ENCODE results near the gene SYTL2.

SYTL2 gene

DNA sequence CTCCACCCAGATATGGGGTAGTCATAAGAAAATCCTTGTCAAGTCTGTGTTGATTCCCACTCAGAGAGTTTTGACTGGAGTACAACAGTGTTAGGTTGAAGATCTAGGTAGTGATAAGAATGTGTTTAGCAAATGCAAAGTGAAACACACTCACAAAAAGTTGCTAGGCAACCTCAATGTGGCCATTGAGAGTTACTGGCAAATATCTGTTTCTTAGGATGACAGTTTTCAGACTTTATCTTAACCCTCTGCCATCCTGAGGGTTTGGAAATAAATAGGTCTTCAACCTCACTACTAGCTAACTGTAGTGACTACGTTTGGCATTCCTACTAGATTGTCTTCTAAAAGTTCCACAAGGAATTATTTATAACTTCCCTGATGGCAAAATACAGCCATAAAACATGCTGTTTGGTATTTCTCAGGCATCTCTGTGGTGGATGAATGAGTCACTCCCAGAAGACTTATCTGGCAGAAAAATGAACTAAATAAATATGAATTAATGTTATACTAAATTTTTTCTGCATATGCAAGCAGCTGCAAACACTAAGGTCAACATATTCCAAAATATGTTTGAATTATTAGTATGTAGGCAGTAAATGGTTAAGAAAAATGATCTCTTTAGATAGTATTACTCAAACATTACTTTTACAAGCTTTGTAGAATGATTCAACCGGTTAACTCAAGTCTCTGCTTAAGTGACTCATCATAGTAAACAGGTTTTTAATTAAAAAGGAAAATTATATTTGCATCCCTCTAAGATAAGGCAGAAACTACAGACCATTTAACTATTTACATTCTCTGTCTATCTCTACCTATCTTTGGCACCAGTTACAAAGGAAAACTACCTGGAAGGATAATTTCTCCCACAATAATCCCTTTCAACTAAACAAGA is 17.1 kb upstream of the SYTL2 start:
- DNase-seq (ENCODE audit: low read depth in 3 of 3): no peak

DNA sequence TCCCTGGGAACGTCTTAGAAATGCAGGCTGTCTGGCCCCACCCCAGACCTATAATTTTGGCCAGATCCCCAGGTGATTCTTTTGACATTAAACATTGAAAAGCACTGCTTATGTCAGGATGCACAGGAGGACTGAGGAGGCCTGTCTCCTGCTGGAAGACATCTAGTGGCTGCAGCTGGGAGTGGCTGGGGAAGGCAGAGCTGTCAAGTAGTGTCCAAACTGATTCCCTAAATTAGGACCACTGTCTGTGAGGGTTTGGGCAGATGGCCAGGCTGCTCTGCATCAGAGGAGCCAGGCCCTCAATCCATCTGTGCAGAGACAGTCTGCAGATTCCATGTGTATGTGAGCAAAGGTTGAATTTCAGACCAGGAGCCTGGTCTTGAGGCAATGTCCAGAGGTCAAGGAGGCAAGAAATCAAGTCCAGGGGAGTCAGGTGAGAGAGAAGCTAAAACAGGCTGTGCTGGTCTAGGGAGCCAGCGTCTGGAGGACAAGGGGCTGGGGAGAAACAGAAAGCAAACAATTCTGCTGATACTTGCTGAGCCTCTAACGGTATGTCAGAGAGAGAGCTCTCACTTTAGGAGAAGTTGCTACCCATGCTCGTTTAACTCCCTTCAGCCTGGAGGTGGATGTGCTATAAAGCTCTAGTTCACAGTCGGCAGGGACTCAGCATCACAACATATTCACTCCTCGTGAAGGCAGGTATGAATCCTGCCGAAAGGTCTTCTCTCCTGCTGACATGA is 15.3 kb upstream of the SYTL2 start:
- DNase-seq (ENCODE audit: low read depth in 3 of 3): no peak

DNA sequence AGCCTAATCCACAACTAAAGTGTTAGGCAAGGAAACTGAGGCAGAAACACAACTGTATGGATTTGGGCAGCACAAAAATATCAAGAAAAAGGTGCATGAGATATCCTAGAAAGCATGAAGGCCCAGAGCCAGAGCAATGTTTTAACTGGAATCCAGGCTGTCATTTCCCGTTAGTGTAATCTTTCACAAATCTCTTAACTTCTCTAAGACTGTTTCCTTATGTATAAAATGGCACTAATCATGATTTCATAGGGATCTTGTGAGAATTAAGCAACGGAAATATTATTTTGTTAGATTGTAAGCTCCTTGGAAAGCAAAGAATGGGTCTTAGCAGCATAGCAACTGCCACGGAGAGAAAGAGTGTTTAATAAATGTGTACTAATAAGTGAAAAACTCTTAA is 14.7 kb upstream of the SYTL2 start:
- no peak for DNase-seq (ENCODE audit: low read depth in 3 of 3)

DNA sequence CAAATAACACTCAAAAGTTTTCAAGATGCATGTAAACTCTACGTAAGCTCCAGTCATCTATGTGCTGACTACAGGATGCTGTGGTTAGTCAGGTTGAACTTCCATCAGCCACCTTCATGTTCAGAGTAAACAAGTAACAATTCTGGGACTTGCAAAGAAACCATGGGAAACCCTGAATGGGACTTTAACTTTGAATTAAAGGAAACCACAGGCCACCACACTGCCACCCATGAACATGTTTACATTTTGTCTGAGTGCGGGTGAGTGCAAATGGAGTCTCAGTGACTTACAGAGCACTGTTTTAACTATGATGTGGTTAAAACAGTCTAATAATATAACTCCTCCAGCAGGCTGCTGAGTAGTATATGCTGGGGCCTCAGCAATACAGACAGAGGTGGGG is 12.9 kb upstream of the SYTL2 start:
- no peak for DNase-seq (ENCODE audit: low read depth in 3 of 3)

DNA sequence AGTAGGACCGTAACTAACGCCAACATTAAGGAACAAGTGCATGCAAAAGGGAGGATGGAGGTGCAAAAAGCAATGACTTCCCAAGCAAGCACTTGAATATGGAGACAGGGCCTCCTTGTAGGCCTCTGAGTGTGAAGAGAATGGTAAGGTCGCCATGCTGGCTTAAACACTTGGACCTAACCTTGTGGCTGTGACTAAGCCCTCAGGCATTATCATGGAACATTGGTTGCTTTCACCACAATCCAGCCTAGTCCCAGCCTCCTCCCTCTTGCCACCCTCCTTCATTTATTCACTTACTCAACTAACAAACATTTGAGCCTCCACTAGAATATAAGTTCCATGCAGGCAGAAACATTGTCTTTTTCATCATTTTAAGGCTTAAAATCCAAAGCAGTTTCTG is 11.9 kb upstream of the SYTL2 start:
- no peak for DNase-seq (ENCODE audit: low read depth in 3 of 3)

DNA sequence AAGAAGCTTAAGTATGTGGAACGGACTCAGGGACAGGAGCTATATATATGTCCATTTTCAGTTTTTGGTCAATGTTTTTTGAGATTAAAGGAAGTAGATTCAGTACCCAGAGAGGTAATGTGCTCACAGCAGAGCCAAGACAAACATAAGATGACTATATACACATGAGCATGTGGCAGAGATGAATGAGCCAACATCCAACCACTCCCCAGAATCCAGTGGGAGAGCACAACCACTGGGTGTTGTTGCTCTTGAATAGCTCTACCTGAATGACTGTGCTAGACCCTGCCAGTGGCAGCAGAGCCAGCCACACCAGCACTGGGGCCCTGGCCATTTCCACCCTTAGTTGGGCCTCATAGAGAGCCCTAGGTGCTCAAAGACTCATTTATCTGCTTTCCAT is 10.7 kb upstream of the SYTL2 start:
- DNase-seq (ENCODE audit: low read depth in 3 of 3): no peak

DNA sequence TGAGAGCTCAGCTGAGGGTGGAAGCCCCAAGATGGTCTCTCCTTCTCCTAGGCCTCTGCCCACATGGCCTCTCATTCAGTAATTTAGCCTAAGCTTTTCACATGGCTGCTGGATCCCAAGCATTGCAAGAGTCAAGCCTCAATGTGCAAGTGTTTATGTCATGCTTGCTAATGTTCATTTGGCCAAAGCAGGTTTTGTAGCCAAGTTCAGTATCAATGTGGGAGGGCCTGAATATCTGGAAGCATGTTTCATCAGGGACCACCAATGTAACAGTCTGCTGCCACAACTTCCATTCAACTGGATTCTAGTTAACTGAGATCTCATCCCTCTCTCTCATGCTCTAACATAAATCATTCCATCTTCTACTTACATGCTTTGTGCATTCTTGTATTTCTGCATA is 8.5 kb upstream of the SYTL2 start:
- DNase-seq (ENCODE audit: low read depth in 3 of 3): no peak

DNA sequence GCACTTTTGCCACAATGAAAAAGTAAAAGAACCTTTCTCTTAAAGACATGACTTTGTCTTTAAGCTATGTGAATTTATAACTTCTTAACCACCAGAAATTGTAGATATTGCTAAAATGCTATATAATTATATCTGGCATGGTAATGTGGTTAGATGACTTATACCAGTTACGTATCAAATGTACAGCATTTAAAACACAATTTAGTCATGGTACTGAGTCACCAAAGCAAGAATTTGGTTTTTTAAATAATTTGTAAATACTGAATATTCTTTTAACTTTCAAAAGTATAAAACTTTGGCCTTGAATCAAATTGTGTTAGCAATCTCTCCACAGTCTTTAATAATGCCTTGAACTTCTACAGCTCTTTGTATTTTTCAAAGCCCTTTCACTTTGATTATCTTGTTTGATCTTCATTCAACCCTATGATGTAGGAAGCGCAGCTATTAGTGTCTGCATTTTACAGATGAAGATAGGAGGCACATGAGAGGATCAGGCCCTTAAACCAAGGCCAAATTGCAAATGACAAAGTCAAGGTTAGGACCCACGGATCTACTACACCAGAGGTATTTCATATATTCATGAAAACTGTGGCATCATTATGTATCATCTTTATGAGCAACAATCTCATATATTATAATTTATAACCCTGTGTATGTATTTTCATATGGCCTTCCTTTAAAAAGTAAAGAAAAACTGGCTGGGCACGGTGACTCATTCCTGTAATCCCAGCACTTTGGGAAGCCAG is 4.4 kb upstream of the SYTL2 start:
- DNase-seq (ENCODE audit: low read depth in 3 of 3): no peak

DNA sequence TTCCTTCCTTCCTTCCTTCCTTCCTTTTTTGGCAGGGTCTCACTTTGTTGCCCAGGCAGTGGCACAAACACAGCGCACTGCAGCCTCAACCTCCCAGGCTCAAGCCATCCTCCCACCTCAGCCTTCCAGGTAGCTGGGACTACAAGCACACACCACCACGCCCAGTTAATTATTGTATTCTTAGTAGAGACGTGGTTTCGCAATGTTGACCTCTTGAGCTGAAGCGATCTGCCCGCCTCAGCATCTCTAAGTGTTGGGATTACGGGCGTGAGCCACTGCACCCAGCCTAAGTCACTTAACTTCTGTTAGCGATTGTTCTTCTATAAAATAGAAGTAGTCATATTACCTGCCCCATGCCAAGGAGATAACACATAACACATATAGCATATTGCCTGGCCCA is 2.8 kb upstream of the SYTL2 start:
- no peak for DNase-seq (ENCODE audit: low read depth in 3 of 3)

DNA sequence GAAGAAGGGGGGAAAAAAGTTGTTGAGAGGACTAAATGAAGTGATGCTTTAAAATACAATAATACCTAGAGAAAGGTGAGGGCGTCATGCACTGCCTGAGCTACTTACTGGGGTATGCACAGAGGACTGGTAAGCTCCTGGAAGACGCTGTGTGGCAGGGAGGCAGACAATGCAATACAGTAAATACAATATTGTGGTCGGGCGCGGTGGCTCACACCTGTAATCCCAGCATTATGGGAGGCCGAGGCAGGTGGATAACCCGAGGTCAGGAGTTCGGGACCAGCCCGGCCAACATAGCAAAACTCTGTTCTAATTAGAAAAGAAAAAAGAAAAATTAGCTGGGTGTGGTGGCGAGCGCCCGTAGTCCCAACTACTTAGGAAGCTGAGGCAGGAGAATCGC is 683 bp upstream of the SYTL2 start:
- no peak for DNase-seq (ENCODE audit: low read depth in 3 of 3)

DNA sequence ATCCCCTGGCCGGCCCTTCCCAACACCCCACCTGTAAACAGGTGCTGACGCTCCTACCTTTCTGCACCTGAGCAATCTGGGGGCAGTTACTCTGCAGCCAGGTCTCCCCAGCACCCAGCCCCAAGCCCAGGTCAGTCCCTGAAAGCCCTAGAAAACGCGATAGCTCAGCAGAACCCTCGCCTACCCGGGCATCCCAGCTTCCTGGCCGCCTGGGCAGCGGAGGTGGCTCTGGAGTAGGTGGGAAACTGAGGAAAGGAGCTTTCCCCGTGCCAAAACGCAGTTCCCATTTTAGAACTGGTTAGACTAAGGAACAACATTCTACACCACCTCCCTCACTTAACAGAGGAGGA is 445 bp downstream of the SYTL2 start:
- no peak for DNase-seq (ENCODE audit: low read depth in 3 of 3)

DNA sequence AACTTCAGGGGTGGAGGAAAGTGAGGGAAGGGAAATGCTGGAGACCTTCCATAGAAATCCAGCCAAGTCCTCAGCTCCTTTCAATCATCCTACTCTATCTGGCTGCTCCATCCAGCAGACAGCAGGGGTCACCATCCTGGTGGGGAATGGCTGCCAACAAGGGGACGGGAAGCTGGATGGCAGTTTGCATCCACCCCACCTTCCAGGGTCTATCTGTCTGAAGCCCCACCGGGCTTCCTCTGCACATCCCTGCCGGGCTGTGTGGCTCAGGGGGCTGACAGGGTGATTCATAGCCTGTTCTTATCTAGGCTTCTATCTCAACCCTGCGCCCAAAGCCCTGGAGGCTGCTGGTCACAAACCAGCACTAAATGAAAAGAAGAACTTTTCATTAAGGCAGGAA is 1.1 kb downstream of the SYTL2 start:
- no peak for DNase-seq (ENCODE audit: low read depth in 3 of 3)

DNA sequence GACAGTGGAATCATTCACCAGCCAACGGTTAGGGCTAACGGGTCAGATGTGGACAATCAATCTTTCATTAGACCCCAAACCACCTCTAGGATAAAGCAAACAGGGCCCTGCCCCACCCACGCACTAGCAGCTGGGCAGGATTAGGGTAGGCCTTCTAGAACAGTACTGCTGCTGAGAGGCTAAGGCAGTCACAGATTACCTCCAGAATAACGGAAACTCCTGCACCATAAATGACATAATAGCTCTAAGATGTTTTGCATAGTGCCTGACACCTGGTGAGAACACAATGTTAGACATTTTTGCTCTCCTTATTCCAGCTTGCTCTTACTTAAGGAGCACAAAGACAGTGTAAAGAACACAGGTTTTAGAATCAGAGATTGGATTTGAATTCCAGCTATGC is 1.8 kb downstream of the SYTL2 start:
- DNase-seq (ENCODE audit: low read depth in 3 of 3): no peak

DNA sequence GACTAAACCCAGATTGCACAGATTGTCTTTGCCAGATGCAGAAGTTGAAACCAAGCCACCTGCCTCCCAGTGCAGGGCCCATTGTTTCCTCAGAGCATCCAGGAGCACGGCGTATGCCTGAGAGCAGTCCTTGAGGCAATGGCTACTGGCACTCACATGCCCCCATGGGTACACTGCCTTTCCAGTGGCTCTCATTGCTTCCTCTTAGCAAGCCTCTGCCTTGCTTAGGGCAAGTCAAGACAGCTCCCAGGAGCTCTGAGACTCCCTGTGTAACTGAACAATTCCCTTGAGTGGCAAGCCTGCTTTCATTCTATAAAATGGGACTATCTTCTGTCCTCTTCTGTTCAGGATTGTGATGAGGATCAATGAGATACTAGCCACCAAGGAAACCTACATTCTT is 4.1 kb downstream of the SYTL2 start:
- no peak for DNase-seq (ENCODE audit: low read depth in 3 of 3)

DNA sequence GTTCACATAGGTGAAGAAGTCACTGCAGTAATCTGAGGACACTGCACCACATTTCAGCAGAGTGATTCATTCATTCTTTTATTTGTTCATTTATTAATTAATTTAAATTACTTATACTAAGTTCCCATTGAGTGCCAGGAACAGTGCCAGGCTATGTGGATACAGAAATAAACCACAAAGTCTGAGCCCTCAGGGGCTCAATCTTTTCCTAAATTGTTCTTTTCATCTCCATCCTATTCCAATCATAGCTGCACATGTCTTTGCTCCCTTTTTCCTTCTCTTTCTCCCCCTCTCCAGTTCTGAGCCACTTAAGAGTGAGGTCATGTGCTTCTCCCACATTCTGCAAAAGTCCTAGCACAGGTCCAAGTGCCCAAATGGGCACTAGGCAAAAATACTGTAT is 4.9 kb downstream of the SYTL2 start:
- DNase-seq (ENCODE audit: low read depth in 3 of 3): no peak

DNA sequence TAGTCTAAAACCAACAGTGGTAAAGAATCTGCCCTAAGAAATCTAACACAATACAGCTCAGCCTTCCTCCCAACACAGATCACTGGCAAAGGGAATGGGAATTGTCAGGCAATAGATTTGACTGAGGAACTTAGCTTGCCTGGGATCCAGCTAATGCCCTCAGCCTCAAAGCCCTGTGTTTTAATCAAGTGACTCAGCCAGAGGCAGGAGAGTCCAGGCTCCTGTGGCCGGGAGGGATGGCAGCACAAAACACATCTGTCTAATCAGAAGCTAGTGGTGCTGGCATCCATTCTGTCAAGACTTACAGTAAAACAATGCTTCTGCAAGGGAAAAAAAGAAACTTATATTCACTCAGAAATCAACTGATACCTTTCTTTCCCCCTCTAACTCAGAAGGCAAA is 5.6 kb downstream of the SYTL2 start:
- DNase-seq (ENCODE audit: low read depth in 3 of 3): no peak

DNA sequence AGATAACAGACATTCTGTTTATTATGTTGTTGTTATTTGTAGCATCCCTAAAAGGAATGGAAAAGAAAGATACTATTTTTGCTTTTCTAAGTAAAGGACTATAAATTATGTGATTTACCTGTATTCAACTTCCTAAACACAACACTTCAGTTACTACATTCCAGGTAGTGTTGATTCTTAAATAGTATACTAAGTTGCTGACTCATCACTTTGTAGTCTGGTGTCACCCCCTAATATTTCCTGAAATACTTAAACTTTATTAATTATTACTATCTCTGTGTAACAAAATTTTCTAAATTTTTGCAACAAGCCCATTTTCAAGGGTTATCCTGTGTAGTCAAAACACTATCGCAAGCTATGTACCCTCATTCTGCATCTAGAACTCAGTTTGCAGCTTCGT is 7.0 kb downstream of the SYTL2 start:
- DNase-seq (ENCODE audit: low read depth in 3 of 3): no peak

DNA sequence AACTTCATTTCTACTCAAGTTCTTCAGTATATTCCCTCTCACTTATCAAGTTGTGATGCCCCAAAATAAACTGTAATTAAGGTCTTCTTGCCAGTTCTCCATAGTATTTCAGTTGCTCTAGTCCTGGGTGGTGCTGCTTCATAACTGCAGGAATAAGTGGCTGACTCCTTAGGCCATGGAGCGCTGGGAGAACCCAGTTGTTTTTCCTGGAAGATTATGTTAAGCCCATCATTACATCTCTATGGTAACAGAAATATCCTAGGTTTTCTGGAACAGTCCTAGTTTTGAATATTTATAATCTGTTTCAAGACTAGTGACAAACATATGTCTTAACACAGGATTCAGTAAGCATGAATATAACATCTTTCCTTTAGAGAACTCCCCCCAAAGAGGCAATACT is 7.6 kb downstream of the SYTL2 start:
- DNase-seq (ENCODE audit: low read depth in 3 of 3): no peak

DNA sequence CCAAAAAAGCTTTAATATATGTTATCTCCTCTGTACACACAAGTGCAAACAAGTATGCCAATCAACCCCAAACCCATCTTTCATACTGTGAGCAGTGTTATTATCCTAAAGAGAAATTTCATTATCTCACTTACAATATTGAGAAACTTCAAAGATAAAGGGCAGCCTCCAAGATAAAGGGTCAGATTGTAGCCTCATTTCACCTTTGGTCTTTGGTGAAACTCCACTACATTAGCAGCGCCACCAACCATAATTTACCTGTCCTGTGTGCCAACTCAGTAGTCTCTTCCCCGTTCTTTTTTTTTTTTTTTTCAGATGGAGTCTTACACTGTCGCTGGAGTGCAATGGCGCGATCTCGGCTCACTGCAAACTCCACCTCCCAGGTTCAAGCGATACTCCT is 9.4 kb downstream of the SYTL2 start:
- no peak for DNase-seq (ENCODE audit: low read depth in 3 of 3)

DNA sequence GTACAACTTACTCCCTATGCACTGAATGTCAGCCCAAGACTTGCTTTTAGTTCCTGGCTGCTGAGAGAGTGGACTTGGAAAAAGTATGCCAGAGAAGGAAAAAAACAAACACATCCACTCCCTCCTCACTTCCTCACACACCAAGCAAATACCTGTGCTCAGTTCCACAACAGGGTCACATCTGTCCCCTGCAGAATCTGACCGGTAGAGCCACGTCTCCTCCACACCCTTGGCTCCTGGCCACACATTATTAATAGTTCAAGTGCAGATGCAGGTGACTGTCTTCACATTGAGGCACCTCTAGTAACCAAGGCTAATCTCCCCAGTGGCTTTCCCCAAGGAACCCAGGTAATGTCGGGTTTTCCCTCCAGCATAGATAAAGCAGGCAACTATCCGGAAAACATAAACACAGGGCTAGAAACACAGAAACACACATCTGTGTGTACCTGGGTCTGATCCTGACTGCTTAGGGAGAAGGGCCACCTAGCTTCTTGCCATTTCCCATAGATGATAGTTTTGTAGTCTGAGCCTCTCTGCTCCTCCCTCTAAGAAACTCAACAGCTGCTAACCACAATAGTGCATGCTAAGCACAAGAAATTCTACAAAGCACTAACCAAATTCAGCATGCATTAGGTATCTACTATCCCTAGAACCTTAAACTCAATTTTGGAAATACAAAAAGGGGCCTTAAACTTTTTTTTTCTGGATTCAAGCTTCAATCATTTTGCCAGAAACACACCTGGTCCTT is 10.2 kb downstream of the SYTL2 start:
- no peak for DNase-seq (ENCODE audit: low read depth in 3 of 3)

DNA sequence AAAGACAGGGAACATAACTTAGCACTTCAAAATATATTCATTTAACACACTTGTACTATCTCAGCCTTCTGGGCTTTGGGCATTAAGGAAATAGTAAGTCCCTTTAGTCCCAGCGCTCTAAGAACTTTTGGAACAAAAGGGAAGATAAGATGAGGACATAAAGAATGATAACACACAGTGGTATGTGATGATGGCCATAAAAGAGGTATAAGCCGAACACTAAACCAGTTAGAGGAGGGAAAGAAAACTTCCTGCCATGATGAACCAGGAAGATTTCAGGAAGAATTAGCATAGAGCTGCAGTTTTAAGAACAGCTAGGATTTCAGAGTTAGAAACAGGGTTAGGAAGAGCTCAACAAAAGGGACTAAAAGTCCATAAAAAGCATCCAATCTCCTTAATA is 11.8 kb downstream of the SYTL2 start:
- no peak for DNase-seq (ENCODE audit: low read depth in 3 of 3)

DNA sequence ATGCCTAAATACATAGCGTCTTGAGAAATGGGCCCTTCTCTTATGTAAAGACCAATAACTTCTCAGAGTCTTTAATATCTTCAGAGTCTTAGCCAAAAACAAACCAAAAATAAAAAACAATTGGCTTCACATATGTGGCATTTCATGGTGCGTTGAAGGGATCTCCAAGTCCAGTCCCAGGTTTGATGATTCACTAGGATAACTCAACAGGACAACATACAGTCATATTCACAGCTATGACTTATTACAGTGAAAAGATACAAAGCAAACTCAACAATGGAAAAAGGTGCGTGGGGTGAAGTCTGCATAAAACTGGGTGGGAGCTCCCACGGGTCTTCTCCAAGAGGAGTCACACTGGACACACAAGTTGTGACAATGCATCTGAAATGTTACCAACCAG is 12.6 kb downstream of the SYTL2 start:
- DNase-seq (ENCODE audit: low read depth in 3 of 3): no peak

Measured in stimulated activated CD4-positive, alpha-beta T cell treated with anti-CD3 and anti-CD28 coated beads, TNF-alpha, amount 100 ng/mL, for 48 hours (primary cell).